Ishikawa (cell line): ENCODE results near the gene HOXB5.

Experiments used
- CEBPB ChIP-seq: IDR thresholded peaks from 2 replicates; pipeline ENCODE4 v1.6.1; 2012
- CREB1 ChIP-seq: IDR thresholded peaks from 2 replicates; pipeline ENCODE4 v1.6.1; 2012; ENCODE audit warnings: low read depth
- EGR1 ChIP-seq: IDR thresholded peaks from 2 replicates; pipeline ENCODE4 v1.6.1; 2012
- EP300 ChIP-seq: IDR thresholded peaks from 2 replicates; pipeline ENCODE4 v1.6.1; 2012; ENCODE audit warnings: borderline replicate concordance
- FOXM1 ChIP-seq: IDR thresholded peaks from 2 replicates; pipeline ENCODE4 v1.6.1; 2012; ENCODE audit warnings: low read depth, borderline replicate concordance
- MAX ChIP-seq: IDR thresholded peaks from 2 replicates; pipeline ENCODE4 v1.6.1; 2012
- RAD21 ChIP-seq: IDR thresholded peaks from 2 replicates; pipeline ENCODE4 v1.6.1; 2012; ENCODE audit warnings: low read depth
- REST ChIP-seq: IDR thresholded peaks from 2 replicates; pipeline ENCODE4 v1.6.1; 2012; ENCODE audit warnings: low read depth, mild to moderate bottlenecking
- TAF1 ChIP-seq: IDR thresholded peaks from 2 replicates; pipeline ENCODE4 v1.6.1; 2012; ENCODE audit warnings: low read depth, mild to moderate bottlenecking
- TCF12 ChIP-seq: IDR thresholded peaks from 2 replicates; pipeline ENCODE4 v1.6.1; 2012; ENCODE audit warnings: low read depth
- TEAD4 ChIP-seq: IDR thresholded peaks from 2 replicates; pipeline ENCODE4 v1.6.1; 2012

- TF ChIP-seq CEBPB (no peak), MAX (no peak), RAD21 (no peak), CREB1 (no peak), EP300 (no peak), EGR1 (no peak), FOXM1 (no peak), TEAD4 (no peak), TCF12 (no peak), REST (no peak), TAF1 (no peak; the same call in 1 of the 2 replicates)
These were observed 19.5 kb upstream of the HOXB5 start for GRCh38 chr17:48612854-48613691.
